HG03060 (cell line): ENCODE results near the gene FAM83E.
"Not testable (repeated sequence)": the region's sequence is repeated elsewhere in the genome, so short reads cannot be mapped to it uniquely, and the experiment has no call there.

Experiments used
- ATAC-seq: cut with Tn5 transposase; IDR thresholded peaks from one replicate; pipeline ENCODE4 v1.9.1; 2021; ENCODE audit warnings: low read depth, moderate number of reproducible peaks; ENCODE audit not compliant: unreplicated experiment

FAM83E gene

DNA sequence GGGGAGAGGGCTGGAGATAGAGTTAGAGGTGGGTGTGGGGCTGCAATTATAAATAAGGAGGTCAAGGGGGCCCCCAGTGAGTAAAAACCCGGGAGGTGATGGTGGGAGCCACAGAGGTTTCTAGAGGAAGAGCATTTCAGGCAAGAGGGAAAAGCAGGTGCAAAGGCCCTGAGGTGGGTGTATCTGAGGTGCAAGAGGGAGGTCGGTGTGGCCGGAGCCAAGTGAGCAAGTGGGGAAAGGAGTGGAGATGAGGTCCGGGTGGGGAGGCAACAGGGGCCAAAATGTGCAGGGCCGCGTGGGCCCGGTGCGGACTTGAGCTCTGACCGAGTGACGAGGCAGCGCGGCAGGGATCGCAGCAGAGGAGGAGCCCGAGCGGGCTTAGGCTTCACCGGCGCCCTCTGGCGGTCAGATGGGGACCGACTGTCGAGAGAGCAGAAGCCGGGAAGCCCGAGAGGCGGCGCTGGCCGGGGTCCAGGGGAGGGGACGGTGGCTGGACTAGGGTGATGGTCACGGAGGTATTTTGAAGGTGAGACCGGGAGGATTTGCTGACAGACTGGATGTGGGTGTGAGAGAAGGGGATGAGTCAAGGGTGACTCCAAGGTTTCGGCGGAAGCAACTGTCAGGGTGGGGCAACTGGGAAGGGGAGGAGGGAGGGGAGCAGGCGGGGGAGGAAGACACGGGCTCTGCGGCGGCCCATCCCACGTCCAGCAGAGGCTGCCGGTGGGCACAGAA is 26.0 kb downstream of the FAM83E start:
- ATAC-seq = no peak

DNA sequence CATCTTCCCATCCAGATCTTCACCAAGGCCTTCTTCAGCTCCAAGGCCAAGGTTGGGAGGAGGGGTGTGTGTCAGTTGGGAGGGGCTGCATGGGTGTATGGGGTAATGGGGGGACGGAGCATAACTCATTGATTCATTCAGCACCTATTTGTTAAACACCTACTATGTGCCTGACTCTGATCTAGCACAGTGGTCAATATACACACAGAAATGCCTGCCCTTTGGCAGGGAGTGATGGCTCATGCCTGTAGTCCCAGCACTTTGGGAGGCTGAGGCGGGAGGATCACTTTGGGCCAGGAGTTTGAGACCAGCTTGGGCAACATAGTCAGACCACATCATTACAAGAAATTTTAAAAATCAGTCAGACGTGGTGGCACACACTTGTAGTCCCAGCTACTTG is 27.5 kb downstream of the FAM83E start:
- no peak for ATAC-seq

DNA sequence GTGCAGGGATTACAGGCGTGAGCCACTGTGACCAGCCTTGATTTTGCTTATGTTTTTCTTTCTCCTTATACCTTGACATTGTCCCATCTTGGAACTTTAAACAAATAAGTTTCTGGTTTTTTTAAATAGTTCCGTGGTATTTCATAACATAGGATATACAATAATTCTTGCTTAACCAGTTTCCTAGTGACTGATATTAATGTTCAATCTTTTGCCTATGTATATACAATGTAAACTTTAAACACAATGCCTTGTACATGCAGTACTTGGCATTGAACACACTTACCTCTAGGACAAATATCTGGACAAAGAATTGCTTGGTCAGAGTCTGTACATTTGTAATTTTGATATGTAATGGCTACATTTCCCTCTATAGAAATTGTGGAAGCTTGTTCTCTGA is 32.7 kb downstream of the FAM83E start:
- no peak for ATAC-seq

DNA sequence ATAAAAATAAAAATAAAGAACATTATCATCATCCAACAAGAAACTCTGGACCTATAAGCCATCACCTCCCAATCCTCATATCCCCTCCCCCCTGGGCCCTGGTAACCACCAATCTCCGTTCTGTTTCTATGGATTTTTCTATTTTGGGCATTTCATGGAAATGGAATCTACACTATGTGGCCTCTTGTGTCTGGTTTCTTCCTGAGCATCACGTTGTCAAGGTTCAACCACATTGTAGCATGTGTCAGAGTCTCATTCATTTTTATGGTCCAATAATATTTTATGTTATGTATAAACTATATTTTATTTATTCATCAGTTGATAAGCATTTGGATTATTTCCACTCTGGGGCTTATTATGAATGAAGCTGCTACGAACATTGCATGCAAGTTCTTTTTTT is 36.0 kb downstream of the FAM83E start:
- ATAC-seq = no peak

DNA sequence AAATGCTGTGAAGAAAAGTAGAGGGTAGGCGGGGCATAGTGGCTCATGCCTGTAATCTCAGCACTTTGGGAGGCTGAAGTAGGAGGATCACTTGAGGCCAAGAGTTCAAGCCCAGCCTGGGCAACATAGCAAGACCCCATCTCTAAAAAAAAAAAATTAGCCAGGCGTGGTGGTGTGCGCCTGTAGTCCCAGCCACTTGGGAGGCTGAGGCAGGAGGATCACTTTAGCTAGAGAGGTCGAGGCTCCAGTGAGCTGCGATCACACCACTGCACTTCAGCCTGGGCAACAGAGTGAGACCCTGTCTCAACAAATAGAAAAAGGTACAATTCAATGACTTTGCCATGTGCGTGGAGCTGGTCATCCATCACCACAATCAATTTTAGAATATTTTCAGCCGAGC is 37.0 kb downstream of the FAM83E start:
- ATAC-seq = not testable (repeated sequence)

DNA sequence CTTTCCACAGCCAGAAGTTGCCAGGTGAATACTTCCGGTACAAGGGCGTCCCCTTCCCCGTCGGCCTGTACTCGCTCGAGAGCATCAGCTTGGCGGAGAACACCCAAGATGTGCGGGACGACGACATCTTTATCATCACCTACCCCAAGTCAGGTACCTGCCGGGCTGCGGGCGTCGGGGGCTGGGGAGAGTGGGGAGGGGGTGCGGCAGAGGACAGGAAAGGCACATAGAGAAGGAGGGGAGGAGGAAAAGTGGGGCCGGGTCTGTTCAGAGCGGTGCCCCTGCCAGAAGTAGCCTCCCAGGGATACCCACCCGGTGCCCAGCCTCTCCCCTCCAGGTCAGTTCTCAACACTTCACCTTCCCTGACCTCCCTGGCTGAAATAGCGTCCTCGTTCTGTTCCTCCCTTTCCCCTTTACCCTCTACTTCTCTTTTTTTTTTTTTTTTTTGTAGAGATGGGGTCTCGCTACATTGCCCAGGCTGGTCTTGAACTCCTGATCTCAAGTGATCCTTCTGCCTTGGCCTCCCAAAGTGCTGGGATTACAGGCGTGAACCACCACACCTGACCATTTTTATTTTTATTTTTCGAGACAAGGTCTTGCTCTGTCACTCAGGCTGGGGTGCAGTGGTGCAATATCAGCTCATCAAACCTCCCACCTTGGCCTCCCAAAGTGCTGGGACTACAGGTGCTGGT is 38.8 kb downstream of the FAM83E start:
- no peak for ATAC-seq

DNA sequence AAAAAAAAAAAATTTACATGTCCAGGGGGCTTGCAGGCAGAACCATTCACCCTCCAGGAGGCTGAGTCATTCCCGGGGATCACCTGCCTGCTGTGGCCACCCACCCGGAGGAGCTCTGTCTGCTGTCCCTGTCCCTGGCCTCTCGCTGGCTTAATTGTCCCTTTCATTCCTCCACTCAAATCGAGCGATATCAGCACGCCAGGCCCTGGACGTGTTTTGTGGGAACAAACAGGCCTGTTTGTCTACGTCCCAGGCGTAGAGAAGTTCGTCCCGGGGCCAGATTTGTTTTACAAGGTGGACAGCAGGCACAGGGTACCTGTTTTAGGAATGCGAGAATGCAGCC is 41.7 kb downstream of the FAM83E start:
- no peak for ATAC-seq

DNA sequence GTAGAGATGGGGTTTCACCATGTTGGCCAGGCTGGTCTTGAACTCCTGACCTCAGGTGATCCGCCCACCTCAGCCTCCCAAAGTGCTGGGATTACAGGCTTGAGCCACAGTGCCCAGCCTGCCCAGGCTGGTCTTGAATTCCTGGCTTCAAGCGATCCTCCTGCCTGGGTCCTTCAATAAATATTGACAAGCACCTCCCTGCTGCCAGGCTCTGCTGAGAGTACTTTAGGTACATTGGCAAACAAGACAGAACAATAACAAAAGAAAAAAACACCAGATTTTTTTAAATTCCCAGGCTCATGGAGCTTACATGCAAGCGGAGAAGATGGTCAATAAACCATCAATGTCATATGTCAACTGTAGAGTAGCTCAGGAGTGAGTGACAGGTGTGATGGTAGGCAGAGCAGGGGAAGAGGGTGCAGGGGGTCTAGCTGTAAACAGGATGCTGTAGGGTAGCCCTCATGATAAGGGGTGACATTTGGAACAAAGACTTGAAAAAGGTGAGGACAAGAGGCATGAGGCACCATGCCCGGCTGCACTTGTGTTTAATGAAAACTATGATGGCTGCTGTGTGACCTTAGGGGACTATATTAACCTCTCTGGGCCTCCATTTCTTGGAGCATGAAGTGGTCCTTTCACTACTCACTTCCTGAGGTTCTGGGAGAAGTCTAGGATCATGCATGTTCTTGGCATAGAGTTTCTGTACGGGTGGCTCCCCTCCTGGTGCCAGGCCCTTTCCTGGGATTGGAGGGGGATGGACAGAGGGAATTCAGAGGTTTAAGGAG is 43.3 kb downstream of the FAM83E start:
- ATAC-seq = no peak

DNA sequence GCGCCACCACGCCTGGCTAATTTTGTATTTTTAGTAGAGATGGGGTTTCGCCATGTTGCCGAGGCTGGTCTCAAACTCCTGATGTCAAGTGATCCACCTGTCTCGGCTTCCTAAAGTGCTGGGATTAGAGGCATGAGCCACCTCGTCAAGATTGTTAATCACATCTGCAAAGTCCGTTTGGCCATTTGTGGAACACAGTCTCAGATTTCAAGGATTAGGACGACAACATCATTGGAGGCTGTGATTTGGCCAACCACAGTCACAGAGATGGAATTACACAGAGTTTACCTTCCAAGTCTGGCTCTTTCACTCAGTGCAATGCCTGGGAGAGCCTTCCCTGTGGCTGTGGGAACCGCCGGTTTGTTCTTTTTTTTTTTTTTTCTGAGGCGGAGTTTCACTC is 45.1 kb downstream of the FAM83E start:
- ATAC-seq = no peak

DNA sequence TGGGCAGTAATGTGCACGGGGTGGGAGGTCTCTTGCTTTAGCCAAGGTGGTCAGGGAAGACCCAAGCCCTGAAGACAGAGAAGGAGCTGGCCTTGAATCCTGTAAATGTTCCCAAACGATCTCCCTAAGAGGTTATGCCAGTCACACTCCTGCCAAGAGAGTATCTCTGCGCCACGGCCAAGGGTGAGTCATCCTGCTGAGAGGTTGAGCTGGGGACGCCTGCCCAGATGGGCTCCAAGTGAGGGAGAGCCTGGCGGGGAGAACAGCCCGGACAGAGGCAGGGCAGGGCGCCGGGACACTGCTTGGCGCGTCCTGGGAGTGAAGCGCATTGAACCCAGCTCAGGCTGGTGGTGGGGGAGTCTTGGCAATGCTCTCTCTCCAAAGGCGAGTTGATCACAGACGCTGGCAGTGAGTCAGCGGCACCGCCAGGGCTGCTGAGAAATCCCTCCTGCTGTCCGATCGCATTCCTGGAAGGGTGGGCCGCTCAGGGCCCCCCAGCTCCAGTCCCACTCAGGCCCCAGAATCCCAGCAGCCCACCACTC is 46.5 kb downstream of the FAM83E start:
- no peak for ATAC-seq

DNA sequence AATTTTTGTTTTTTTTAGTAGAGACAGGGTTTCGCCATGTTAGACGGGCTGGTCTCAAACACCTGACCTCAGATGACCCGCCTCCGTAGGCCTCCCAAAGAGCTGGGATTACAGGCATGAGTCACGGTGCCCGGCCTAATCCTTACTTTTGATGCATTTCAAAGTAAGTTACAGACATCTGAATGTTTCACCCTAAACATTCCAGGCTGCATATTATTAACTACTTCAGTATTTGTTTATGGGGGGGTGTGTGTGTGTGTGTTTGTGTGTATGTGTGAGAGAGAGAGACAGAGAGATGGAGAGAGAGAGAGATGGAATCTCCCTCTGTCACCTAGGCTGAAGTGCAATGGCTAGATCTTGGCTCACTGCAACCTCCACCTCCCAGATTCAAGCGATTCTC is 49.8 kb downstream of the FAM83E start:
- ATAC-seq = no peak
